Measurements from ENCODE around the gene NTM. TPM values are rescaled to one million over a fixed set of nuclear protein-coding genes. Genes with fewer than 3 reads are reported as not detected.

The NTM gene
- total and polyA plus RNA-seq, 2 donors (not counting 3 experiments of a cell fraction or from before 2014, with no cell fraction given): 1.00 to 1.1 TPM

DNA sequence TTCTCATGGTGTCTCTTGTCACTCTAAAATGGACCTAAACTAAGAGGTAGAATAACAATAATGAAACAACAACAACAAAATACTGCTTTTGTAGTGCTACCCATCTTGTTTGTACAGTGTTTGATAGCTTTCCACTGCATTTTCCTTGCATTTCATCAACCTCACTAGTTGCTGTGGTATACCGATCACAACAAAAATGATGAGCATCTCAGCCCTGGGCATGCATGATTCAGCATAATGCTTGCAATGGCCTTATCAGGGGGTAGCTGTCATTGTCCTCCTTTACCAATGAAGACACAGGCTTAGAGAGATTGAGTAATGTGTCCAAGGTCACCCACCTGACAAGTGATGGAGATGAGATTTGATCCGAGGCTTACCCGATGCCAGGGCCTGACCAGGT, 682.5 kb downstream of the NTM start:
- peak; percentile 47 for FAIRE-seq
- dilution Hi-C loops (cut with MboI; ENCODE audit: extremely low pct_ligation_motif_present, low sequenced_read_pairs): no loop called here
- Histone ChIP-seq H3K79me2 (ENCODE audit: control insufficient read depth, insufficient read depth, low read length) (no peaks in the 10 kb centered on the region), H3K4me1 (ENCODE audit: control insufficient read depth, extremely low read depth, insufficient read depth, low read length) (peaks cover 5% of the 10 kb centered on the region), H3K27ac (ENCODE audit: insufficient read depth, low read depth, low read length) (no peak overlapping the region), H3K4me3 (replicated peaks in 1 of 3; ENCODE audit: insufficient read depth in 1 of 3, low read depth in 1 of 3, low read length in 3 of 3) (no peak overlapping the region), H3K27me3 (ENCODE audit: control insufficient read depth in 2 of 2, insufficient read depth in 2 of 2, low read length in 2 of 2) (no peaks in the 10 kb centered on the region), H2AFZ (ENCODE audit: low read depth, low read length) (no peak overlapping the region), H3K9me3 (replicated peaks; ENCODE audit: control insufficient read depth, insufficient read depth, low read length) (no peaks in the 10 kb centered on the region), H3K36me3 (ENCODE audit: control insufficient read depth in 2 of 2, extremely low read depth in 1 of 2, insufficient read depth in 2 of 2, low read length in 2 of 2) (no peaks in the 10 kb centered on the region), H3K9me1 (replicated peaks; ENCODE audit: control insufficient read depth, extremely low read depth, insufficient read depth, low read length) (no peaks in the 10 kb centered on the region), H4K20me1 (replicated peaks; ENCODE audit: control insufficient read depth, extremely low read depth, insufficient read depth, low read length) (no peaks in the 10 kb centered on the region), H3K9ac (replicated peaks; ENCODE audit: extremely low read depth, insufficient read depth, low read length) (no peak overlapping the region), H3K4me2 (ENCODE audit: insufficient read depth, low read length) (no peak overlapping the region)
- BruUV-seq (replicated peaks): no TSS peak
- no peak for DNase-seq (ENCODE audit: low read depth, low spot score)
- intact Hi-C loops (cut with micrococcal nuclease): loop anchor here (10.0 kb wide), 1 partner anchor 1782 kb away; no protein-coding TSS in a partner anchor
- POLR2A ChIA-PET: no interaction called here
- no peak for TF ChIP-seq FOS (IDR thresholded peaks at IDR 0.05; ENCODE audit: borderline replicate concordance, insufficient read depth, low read length)
- no peak for TF ChIP-seq GATA2 (IDR thresholded peaks at IDR 0.05; ENCODE audit: insufficient read depth, insufficient read length, low read depth, low read length)
- TF ChIP-seq POLR2AphosphoS5 (IDR thresholded peaks at IDR 0.05; ENCODE audit: insufficient read depth, low read depth, low read length): no peak
- no peak for TF ChIP-seq JUN (IDR thresholded peaks at IDR 0.05; ENCODE audit: borderline replicate concordance, insufficient read depth, insufficient read length, low read depth)
- TF ChIP-seq, protein P1, sequence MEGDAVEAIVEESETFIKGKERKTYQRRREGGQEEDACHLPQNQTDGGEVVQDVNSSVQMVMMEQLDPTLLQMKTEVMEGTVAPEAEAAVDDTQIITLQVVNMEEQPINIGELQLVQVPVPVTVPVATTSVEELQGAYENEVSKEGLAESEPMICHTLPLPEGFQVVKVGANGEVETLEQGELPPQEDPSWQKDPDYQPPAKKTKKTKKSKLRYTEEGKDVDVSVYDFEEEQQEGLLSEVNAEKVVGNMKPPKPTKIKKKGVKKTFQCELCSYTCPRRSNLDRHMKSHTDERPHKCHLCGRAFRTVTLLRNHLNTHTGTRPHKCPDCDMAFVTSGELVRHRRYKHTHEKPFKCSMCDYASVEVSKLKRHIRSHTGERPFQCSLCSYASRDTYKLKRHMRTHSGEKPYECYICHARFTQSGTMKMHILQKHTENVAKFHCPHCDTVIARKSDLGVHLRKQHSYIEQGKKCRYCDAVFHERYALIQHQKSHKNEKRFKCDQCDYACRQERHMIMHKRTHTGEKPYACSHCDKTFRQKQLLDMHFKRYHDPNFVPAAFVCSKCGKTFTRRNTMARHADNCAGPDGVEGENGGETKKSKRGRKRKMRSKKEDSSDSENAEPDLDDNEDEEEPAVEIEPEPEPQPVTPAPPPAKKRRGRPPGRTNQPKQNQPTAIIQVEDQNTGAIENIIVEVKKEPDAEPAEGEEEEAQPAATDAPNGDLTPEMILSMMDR (IDR thresholded peaks at IDR 0.05; ENCODE audit: extremely low read depth in 1 of 2, insufficient read depth in 1 of 2, low read depth in 1 of 2, low read length in 2 of 2): no peak
- no peak for TF ChIP-seq EZH2 (IDR thresholded peaks at IDR 0.05; ENCODE audit: borderline replicate concordance, low read depth, low read length, severe bottlenecking)
- no peak for TF ChIP-seq MAX (IDR thresholded peaks at IDR 0.05; ENCODE audit: insufficient read depth, insufficient read length)
- TF ChIP-seq POLR2A (IDR thresholded peaks at IDR 0.05; ENCODE audit: low read depth, low read length): no peak
- no peak for TF ChIP-seq MYC (IDR thresholded peaks at IDR 0.05; ENCODE audit: low read depth, low read length)
- CTCF ChIA-PET: interaction anchor here (1.4 kb wide), 1 partner anchor 379 kb away, joined by 3 read pairs; no protein-coding TSS in a partner anchor

Data from endothelial cell of umbilical vein (primary cell).